Measurements from ENCODE around the gene TEX22. TPM values are rescaled to one million over a fixed set of nuclear protein-coding genes. Genes with fewer than 3 reads are reported as not detected.

The TEX22 gene
- total RNA-seq, 1 experiment from 2014 or later = 0.87 TPM

GRCh38 chr14:105355850-105356604 lies 42.3 kb upstream of the TEX22 start:
- no peak for ATAC-seq
- no peak overlapping the region for H3K4me3 Mint-ChIP-seq

GRCh38 chr14:105356927-105357326 lies 41.4 kb upstream of the TEX22 start:
- Mint-ChIP-seq H3K27me3 (ENCODE audit: low read depth) (no peaks in the 10 kb centered on the region), H3K4me1 (peaks cover 7% of the 10 kb centered on the region; the same call in 1 of the 2 replicates), H3K9me3 (no peaks in the 10 kb centered on the region), H3K4me3 (no peak overlapping the region), H3K36me3 (peaks cover 8% of the 10 kb centered on the region), H3K27ac (peak overlapping the region; percentile 32; the same call in 1 of the 2 replicates)
- POLR2A ChIA-PET = no interaction called here
- ATAC-seq (peak; percentile 40), DNase-seq (ENCODE audit: low spot score) (no peak)
- no peak for TF ChIP-seq TCF7 (CRISPR knock-in tag; IDR thresholded peaks at IDR 0.05; ENCODE audit: low read depth)
- no peak for TF ChIP-seq FOXP1 (CRISPR knock-in tag; IDR thresholded peaks at IDR 0.05; ENCODE audit: borderline replicate concordance)
- TF ChIP-seq E2F1 (CRISPR knock-in tag; IDR thresholded peaks at IDR 0.05) = no peak
- TF ChIP-seq ZNF423 (CRISPR knock-in tag; IDR thresholded peaks at IDR 0.05) = peak; percentile 28
- no peak for TF ChIP-seq ELF4 (CRISPR knock-in tag; IDR thresholded peaks at IDR 0.05; ENCODE audit: low read depth)
- no peak for TF ChIP-seq TP53 (CRISPR knock-in tag; IDR thresholded peaks at IDR 0.05)
- CTCF ChIA-PET = interaction anchor here (0.6 to 1.3 kb wide), 5 partner anchors 9 to 155 kb away, joined by 3 to 4 read pairs (median 4); no protein-coding TSS in a partner anchor

More at GRCh38 chr14:105355850-105356604, 42.3 kb upstream of the TEX22 start:
- Mint-ChIP-seq H3K9me3 (no peaks in the 10 kb centered on the region), H3K4me1 (peaks cover 7% of the 10 kb centered on the region; the same call in 1 of the 2 replicates), H3K36me3 (peaks cover 5% of the 10 kb centered on the region), H3K27me3 (ENCODE audit: low read depth) (no peaks in the 10 kb centered on the region), H3K27ac (peak overlapping the region; percentile 32; the same call in 1 of the 2 replicates)
- POLR2A ChIA-PET = no interaction called here
- TF ChIP-seq ZNF423 (CRISPR knock-in tag; IDR thresholded peaks at IDR 0.05) (0 out of 2 replicates have a peak, but pooled peaks have one; percentile 3), ZNF219 (CRISPR knock-in tag; IDR thresholded peaks at IDR 0.05; ENCODE audit: borderline replicate concordance) (no peak), NFATC4 (CRISPR knock-in tag; IDR thresholded peaks at IDR 0.05) (no peak)
- CTCF ChIA-PET = interaction anchor here (0.6 to 1.6 kb wide), 6 partner anchors 8 to 154 kb away, joined by 3 to 4 read pairs (median 4); no protein-coding TSS in a partner anchor
- no peak for DNase-seq (ENCODE audit: low spot score)

GRCh38 chr14:105357626-105358025 lies 40.7 kb upstream of the TEX22 start:
- CTCF ChIA-PET = interaction anchor here (1.4 kb wide), 1 partner anchor 15 kb away, joined by 4 read pairs; no protein-coding TSS in a partner anchor
- H3K9me3 Mint-ChIP-seq = no peaks in the 10 kb centered on the region
- no peak overlapping the region for H3K27ac Mint-ChIP-seq
- DNase-seq (ENCODE audit: low spot score) = no peak
- no peak overlapping the region for H3K4me3 Mint-ChIP-seq
- peaks cover 8% of the 10 kb centered on the region for H3K36me3 Mint-ChIP-seq
- no peak for ATAC-seq
- POLR2A ChIA-PET = no interaction called here
- TF ChIP-seq ZNF671 (CRISPR knock-in tag; IDR thresholded peaks at IDR 0.05) (no peak), ZNF425 (CRISPR knock-in tag; conservative IDR thresholded peaks at IDR 0.05) (no peak)
- H3K27me3 Mint-ChIP-seq (ENCODE audit: low read depth) = no peaks in the 10 kb centered on the region
- peaks cover 5% of the 10 kb centered on the region; the same call in 1 of the 2 replicates for H3K4me1 Mint-ChIP-seq

- Mint-ChIP-seq H3K27me3 (ENCODE audit: low read depth) (peaks cover 1% of the 10 kb centered on the region; the same call in 1 of the 2 replicates), H3K4me1 (peaks cover 5% of the 10 kb centered on the region; the same call in 1 of the 2 replicates), H3K4me3 (no peak overlapping the region), H3K36me3 (peaks cover 8% of the 10 kb centered on the region), H3K27ac (no peak overlapping the region), H3K9me3 (no peaks in the 10 kb centered on the region)
- ChIA-PET CTCF (interaction anchor here (1.4 kb wide), 1 partner anchor 15 kb away, joined by 4 read pairs; no protein-coding TSS in a partner anchor), POLR2A (no interaction called here)
- DNase-seq (ENCODE audit: low spot score) (no peak), ATAC-seq (no peak)
- no peak for TF ChIP-seq SP1 (CRISPR knock-in tag; conservative IDR thresholded peaks at IDR 0.05)
These were observed 40.0 kb upstream of the TEX22 start for GRCh38 chr14:105358140-105358846.

All from WTC11 (cell line).